GM18907 (cell line): ENCODE measurements around the gene C6.

Source experiments
- ATAC-seq: cut with Tn5 transposase; IDR thresholded peaks from one replicate; pipeline ENCODE4 v1.9.1; 2021; ENCODE audit warnings: mild to moderate bottlenecking, moderate library complexity; ENCODE audit not compliant: unreplicated experiment

The C6 gene

GRCh38 chr5:41127967-41128690, 85.2 kb downstream of the C6 start:
- ATAC-seq: no peak

GRCh38 chr5:41122459-41122858, 90.9 kb downstream of the C6 start:
- ATAC-seq: no peak

GRCh38 chr5:41120600-41120999, 92.7 kb downstream of the C6 start:
- no peak for ATAC-seq

GRCh38 chr5:41118177-41118576, 95.2 kb downstream of the C6 start:
- ATAC-seq: no peak

GRCh38 chr5:41115281-41115680, 98.1 kb downstream of the C6 start:
- no peak for ATAC-seq

- ATAC-seq: no peak
Measured at GRCh38 chr5:41112486-41113455, 100.6 kb downstream of the C6 start.

- ATAC-seq: no peak
Measured at GRCh38 chr5:41109186-41109585, 104.1 kb downstream of the C6 start.

GRCh38 chr5:41102341-41102740, 111.0 kb downstream of the C6 start:
- no peak for ATAC-seq

GRCh38 chr5:41097642-41098041, 115.7 kb downstream of the C6 start:
- ATAC-seq: no peak

GRCh38 chr5:41095324-41096101, 117.8 kb downstream of the C6 start:
- no peak for ATAC-seq

GRCh38 chr5:41094871-41095270, 118.5 kb downstream of the C6 start:
- ATAC-seq: no peak

GRCh38 chr5:41093803-41094202, 119.5 kb downstream of the C6 start:
- no peak for ATAC-seq
